GM21825 (cell line): ENCODE data around the gene AHNAK2.
"Not testable (repeated sequence)": the region's sequence is repeated elsewhere in the genome, so short reads cannot be mapped to it uniquely, and the experiment has no call there.

Source experiments
- ATAC-seq: cut with Tn5 transposase; IDR thresholded peaks from one replicate; pipeline ENCODE4 v1.9.1; 2021; ENCODE audit warnings: mild to moderate bottlenecking, moderate library complexity; ENCODE audit not compliant: unreplicated experiment

The AHNAK2 gene

DNA sequence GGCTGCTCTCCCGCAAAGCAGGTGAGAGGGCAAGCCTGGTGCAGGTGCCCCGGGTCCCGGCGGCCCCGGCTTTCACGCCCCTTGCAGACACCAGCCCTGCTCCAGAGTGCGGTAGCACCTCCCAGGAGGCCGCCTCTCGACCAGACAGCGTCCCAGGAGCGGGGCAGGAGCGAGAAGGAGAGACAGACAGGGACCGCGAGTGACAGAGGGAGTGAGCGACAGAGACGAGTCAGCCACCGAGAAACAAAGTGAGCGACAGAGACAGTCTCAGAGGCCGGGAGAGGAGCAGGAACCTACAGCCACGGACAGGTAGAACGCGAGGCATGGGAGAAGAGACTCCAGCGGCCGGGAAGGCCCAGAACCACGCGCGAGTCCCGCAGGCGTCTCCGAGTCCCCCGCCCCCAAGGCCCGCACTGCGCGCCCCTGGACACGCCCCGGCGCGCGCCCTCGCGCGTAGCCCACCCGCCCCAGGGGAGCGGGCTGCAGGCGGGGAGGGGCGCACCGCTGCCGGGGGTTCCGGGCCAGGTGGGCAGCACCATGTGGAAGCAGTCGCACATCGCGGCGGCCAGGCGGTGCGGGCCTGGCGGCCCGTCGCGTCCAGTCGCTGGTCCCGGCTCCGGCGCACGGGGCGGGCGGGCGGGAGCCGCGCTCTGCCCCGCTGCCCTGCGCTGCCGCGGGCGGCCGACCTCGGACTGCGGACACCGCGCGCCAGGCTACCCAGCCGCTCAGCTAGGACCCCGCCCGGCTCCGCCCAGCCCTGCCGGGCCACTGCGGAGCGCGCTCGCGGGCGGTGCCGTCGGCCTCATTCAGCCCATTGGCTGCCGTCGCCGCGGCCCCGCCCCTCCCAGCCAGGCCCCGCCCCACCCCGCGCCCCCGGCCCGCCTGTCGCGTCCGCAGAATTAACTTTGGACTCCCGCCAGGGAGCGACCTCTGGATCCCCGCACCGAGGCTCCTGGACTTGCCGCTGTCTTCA is at the start of gene AHNAK2:
Gene AHNAK2 (minus strand): TSS at position 694 of the 973 bp plus-strand sequence. CDS start 137 bp downstream, at position 557.
- no peak for ATAC-seq

GRCh38 chr14:105027718-105028117 is 49.5 kb upstream of the AHNAK2 start:
- not testable (repeated sequence) for ATAC-seq

GRCh38 chr14:105026802-105027563 is 48.8 kb upstream of the AHNAK2 start:
- ATAC-seq, result no peak

GRCh38 chr14:105026033-105026785 is 48.0 kb upstream of the AHNAK2 start:
- no peak for ATAC-seq

DNA sequence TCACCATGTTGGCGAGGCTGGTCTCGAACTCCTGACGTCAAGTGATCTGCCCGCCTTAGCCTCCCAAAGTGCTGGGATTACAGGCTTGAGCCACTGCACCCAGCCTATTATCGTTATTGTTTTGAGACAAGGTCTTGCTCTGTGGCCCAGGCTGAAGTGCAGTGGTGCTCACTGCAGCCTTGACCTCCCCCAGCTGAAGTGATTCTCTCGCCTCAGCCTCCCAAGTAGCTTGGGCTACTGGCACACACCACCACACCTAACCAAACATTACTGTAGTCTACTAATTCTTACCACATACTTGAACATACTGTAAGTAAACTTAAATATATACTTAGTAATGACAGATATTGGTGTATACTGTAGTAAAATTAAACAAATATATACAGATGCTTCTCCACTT is 47.3 kb upstream of the AHNAK2 start:
- no peak for ATAC-seq

- ATAC-seq, result no peak
Measured at GRCh38 chr14:105023791-105024480, 45.8 kb upstream of the AHNAK2 start.

GRCh38 chr14:105023144-105023543 is 45.0 kb upstream of the AHNAK2 start:
- ATAC-seq, result no peak

DNA sequence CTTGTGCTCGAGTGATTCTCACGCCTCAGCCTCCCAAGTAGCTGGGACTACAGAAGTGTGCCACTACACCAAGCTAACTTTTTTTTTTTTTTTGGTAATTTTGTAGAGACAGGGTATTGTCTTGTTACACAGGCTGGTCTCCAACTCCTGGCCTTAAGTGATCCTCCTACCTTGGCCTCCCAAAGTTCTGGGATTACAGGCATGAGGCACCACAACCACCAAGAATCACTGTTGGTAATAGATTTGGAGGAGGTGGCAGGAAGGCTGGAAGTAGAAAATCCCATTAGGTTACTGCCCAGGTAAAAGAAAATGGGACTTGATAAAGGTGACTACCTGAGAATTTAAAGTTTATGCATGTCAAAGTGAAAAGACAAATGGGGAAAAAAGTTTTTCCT is 44.1 kb upstream of the AHNAK2 start:
- ATAC-seq, result no peak

DNA sequence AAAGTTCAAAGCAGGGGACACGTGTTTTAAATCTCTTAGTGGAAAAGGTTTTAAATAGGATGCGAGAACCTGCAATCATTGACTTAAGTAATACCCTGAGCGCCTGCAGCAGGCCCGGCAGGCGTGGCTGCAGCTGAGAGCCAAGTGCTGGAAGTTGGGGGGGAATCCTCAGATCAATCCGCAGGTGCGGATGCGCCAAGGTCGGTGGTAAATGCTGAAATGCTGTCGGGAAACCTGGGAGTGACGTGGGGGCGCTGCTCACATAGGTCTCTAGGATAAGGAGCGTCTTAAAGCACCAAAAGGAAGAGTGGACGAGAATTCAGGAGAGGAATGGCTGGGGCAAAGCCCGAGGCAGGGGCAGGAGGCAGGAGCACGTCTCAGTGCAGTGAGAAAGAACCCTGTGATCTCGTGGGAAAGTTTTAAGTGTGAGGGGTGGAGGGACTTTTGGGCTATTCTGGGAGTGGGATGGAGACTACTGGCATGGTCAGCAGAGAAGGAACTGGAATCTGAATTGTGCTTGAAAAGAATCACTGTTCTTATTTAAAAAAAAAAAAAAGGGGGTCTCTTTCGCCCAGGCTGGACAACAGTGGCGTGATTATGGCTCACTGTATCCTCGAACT is 43.6 kb upstream of the AHNAK2 start:
- no peak for ATAC-seq

- peak; percentile 68 for ATAC-seq
Measured at GRCh38 chr14:105020815-105021655, 42.9 kb upstream of the AHNAK2 start, which contains the start of gene CDCA4. TSS of gene CDCA4 (minus strand) at chr14:105021083. CDS start at chr14:105011929, 9,154 bp downstream.

- peak; percentile 34 for ATAC-seq
Measured at GRCh38 chr14:105019861-105020814, 42.0 kb upstream of the AHNAK2 start.

DNA sequence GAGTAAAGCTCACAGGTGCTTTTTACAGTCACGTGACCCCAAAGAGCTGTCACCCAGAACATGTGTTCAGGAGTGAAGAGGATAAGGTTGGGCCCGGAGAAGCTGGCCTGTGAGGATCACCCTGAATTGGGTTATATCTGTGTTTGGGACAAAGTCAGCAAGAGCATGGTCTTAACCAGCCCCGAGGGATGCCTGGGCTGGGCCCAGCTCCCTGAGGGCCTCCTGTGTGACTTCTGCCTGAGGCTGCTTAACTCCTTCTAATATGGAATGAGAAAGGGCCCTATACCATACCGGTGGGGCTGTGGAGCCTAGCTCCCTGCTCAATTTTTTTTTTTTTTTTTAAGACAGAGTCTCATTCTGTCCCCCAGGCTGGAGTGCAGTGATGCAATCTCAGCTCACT is 40.2 kb upstream of the AHNAK2 start:
- ATAC-seq, result no peak

DNA sequence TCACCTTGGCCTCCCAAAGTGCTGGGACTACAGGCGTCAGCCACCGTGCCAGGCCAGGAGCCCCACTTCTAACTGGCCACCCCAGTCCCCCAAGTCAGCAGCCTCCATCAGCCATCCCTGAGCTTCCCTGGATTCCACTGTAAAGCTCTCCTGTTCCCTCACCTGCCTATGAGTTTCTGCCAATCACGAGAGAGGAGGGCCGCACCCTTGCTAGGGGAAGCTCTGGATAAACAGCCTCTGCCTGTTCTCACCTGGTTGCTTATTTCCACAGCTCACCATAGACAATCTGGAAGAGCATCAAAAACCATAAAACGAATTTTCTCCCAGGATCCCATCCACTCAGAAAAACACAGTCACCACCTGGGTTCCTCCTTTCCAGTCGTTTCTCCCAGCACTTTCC is 37.7 kb upstream of the AHNAK2 start:
- no peak for ATAC-seq

- ATAC-seq, result no peak
Measured at GRCh38 chr14:105015242-105015641, 37.1 kb upstream of the AHNAK2 start.

DNA sequence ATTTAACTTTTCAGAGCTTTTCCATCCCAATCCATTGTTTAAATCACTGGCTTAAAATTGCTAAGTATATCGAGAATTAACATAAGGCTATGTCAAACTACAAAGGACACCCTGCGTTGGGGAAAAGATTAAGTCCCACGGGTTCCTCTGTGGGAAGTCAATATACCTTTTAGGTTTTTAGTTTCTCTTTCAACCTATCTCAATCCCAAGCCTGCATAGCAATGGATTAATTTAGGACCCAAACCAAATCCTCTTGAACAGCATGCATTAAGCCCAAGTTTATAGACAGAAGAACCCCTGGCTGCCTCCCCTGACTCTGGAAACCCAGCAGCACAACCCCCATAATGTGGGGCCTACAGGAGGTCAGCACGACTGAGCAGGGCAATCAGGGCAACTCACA is 36.5 kb upstream of the AHNAK2 start:
- ATAC-seq, result no peak

DNA sequence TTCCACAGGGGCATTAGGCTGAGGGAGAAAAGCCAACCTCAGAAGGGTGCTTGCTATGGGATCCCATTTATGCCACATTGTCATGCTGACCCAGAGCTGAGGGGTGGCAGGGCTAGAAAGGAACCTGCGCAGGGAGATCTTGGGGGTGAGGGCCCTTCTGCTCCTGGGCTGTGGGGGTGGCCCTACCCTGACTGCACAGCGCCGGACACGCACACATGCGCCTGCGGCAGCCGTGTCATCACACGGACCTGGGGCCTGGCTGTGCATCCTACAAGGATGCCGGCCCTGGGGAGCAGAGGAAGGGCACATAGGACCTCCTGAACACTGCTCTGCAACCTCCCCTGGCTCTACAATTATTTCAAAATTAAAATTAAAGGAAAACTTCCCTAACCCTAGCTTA is 35.9 kb upstream of the AHNAK2 start:
- ATAC-seq, result no peak

GRCh38 chr14:105013150-105013785 is 35.1 kb upstream of the AHNAK2 start:
- ATAC-seq, result no peak
